ENCODE data around the gene RPL22. TPM values are rescaled to one million over a fixed set of nuclear protein-coding genes. Genes with fewer than 3 reads are reported as not detected.

Gene RPL22
- total RNA-seq, 2 experiments from 2014 or later = 395 to 433 TPM

- Mint-ChIP-seq H3K27me3 (peaks cover 13% of the 10 kb centered on the region), H3K36me3 (no peaks in the 10 kb centered on the region), H3K4me1 (ENCODE audit: low read depth) (no peaks in the 10 kb centered on the region), H3K4me3 (no peak overlapping the region), H3K27ac (no peak overlapping the region), H3K9me3 (no peaks in the 10 kb centered on the region)
- DNase-seq = no peak
- POLR2A ChIA-PET = no interaction called here
- CTCF ChIA-PET = no interaction called here
- intact Hi-C loops (cut with micrococcal nuclease) = no loop called here
Measured at GRCh38 chr1:6166655-6167390, 32.6 kb downstream of the RPL22 start.

DNA sequence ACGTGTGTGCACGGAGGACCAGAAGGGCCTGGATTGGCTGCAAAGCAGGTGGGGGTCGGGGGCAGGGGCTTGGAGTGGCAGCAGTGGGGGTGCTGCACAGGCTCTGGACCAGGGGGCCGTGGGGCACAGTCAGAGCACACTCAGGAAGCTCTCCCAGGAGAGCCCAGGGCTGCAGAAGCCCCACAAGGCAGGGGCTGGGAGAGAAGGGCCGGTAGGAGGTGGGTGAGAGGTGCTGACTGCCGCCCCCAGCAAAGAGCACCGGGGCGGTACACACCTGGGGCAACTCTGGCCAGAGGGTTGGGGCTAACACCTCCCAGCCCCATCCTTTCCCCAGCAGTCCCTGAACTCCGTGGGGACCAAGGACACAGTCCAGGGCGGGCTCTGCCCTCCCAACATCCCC, 33.2 kb downstream of the RPL22 start:
- Mint-ChIP-seq H3K27ac (no peak overlapping the region), H3K27me3 (peaks cover 10% of the 10 kb centered on the region), H3K4me1 (ENCODE audit: low read depth) (no peaks in the 10 kb centered on the region), H3K36me3 (no peaks in the 10 kb centered on the region), H3K4me3 (no peak overlapping the region), H3K9me3 (no peaks in the 10 kb centered on the region)
- no peak for DNase-seq
- intact Hi-C loops (cut with micrococcal nuclease) = no loop called here
- CTCF ChIA-PET = no interaction called here
- POLR2A ChIA-PET = no interaction called here

DNA sequence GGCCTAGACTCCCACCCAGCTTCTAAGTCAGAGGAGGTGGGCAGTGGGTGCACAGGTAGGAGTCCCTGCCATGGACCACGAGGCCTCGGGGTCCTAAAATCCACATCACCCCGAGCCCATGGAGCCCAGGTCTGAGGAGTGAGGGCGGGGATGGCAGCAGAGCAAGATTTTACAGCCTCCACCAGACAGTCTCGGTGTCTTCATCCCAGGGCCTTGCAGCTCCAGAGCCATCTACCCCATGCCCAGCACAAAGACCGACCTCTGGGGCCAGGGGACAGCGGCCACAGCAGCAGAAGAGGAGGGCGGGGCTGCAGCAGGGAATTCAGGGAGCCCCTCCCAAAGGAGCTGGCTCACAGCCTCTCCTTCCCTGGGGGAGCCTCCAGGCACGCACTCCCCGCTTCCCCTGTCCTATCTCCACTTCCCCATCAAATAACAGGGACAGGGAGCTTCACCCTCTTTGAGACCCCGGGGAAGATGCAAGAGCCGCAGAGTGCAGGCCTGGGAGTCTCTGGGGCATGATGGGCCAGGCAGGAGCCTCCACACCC, 33.9 kb downstream of the RPL22 start:
- Mint-ChIP-seq H3K27me3 (peaks cover 13% of the 10 kb centered on the region), H3K27ac (no peak overlapping the region), H3K4me3 (no peak overlapping the region), H3K36me3 (no peaks in the 10 kb centered on the region), H3K4me1 (ENCODE audit: low read depth) (no peaks in the 10 kb centered on the region), H3K9me3 (no peaks in the 10 kb centered on the region)
- POLR2A ChIA-PET = no interaction called here
- DNase-seq = no peak
- intact Hi-C loops (cut with micrococcal nuclease) = no loop called here
- CTCF ChIA-PET = no interaction called here

GRCh38 chr1:6165027-6165426, 34.4 kb downstream of the RPL22 start:
- Mint-ChIP-seq H3K27me3 (peaks cover 13% of the 10 kb centered on the region), H3K27ac (no peak overlapping the region), H3K36me3 (no peaks in the 10 kb centered on the region), H3K4me1 (ENCODE audit: low read depth) (no peaks in the 10 kb centered on the region), H3K9me3 (no peaks in the 10 kb centered on the region), H3K4me3 (no peak overlapping the region)
- DNase-seq = no peak
- CTCF ChIA-PET = no interaction called here
- POLR2A ChIA-PET = no interaction called here
- intact Hi-C loops (cut with micrococcal nuclease) = no loop called here

DNA sequence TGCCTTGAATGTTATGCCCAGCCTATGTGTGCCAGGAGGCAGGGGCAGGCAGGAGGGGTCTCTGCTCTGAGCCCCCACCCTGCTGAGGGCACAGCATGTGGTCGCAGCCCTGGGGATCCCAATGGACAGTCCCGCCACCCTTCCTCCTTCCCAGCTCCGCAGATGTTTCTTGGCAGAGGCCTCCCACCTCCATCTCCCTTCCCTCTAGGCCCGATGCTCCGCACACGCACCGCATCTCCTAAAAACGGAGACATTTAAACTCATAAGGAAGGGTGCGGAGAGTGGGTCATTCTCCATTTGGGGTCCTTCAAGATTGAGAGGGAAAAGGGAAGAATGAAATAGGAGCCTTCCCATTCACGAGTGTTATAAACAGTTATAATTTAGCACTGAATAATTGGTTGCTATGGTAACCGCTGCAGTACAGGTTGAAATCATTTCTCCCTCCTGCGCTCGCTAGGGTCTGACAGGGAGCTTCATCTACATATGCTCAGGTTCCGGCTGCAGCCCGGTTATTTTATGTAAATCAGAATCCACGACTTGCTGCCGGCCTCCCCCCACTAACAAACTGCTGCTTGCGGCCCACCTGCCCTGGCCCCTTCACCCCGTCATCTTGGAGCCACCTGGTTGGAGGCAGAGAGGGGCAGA, 35.3 kb downstream of the RPL22 start:
- H3K36me3 Mint-ChIP-seq = no peaks in the 10 kb centered on the region
- ChIA-PET CTCF (no interaction called here), POLR2A (no interaction called here)
- no peak for DNase-seq
- intact Hi-C loops (cut with micrococcal nuclease) = no loop called here
- no peaks in the 10 kb centered on the region for H3K9me3 Mint-ChIP-seq
- H3K4me1 Mint-ChIP-seq (ENCODE audit: low read depth) = no peaks in the 10 kb centered on the region
- peaks cover 21% of the 10 kb centered on the region for H3K27me3 Mint-ChIP-seq
- H3K4me3 Mint-ChIP-seq = no peak overlapping the region
- H3K27ac Mint-ChIP-seq = no peak overlapping the region

GRCh38 chr1:6163191-6163972, 36.0 kb downstream of the RPL22 start:
- no peak overlapping the region for H3K4me3 Mint-ChIP-seq
- CTCF ChIA-PET = no interaction called here

GRCh38 chr1:6162773-6163172, 36.6 kb downstream of the RPL22 start:
- CTCF ChIA-PET = interaction anchor here (0.5 to 1.3 kb wide), 3 partner anchors 10 to 82 kb away, joined by 3 to 4 read pairs (median 3); no protein-coding TSS in a partner anchor
- Mint-ChIP-seq H3K36me3 (no peaks in the 10 kb centered on the region), H3K27me3 (peaks cover 24% of the 10 kb centered on the region), H3K9me3 (no peaks in the 10 kb centered on the region), H3K4me1 (ENCODE audit: low read depth) (peaks cover 3% of the 10 kb centered on the region), H3K27ac (no peak overlapping the region), H3K4me3 (no peak overlapping the region)
- POLR2A ChIA-PET = no interaction called here
- intact Hi-C loops (cut with micrococcal nuclease) = no loop called here
- DNase-seq = no peak

More at GRCh38 chr1:6163191-6163972, 36.0 kb downstream of the RPL22 start:
- DNase-seq = no peak
- peaks cover 22% of the 10 kb centered on the region for H3K27me3 Mint-ChIP-seq
- H3K4me1 Mint-ChIP-seq (ENCODE audit: low read depth) = no peaks in the 10 kb centered on the region
- no peaks in the 10 kb centered on the region for H3K9me3 Mint-ChIP-seq
- POLR2A ChIA-PET = no interaction called here
- no peak overlapping the region for H3K27ac Mint-ChIP-seq
- intact Hi-C loops (cut with micrococcal nuclease) = no loop called here
- H3K36me3 Mint-ChIP-seq = no peaks in the 10 kb centered on the region

DNA sequence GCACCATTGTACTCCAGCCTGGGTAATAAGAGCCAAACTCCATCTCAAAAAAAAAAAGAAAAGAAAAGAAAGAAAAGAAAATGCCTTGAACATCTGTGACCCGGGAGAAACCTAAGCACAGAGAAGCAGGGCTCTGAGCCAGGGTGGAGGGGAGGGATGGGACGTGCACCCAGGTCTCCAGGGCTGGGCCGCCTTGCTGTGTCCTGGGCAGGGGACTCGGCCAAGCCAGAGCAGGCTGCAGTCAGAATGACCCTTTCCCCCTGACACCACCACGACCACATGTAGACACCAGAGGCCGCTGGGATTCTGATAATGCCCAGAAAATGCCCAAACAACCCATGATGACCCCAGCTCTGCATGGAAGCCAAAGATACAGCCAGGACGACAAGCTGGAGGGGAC, 37.1 kb downstream of the RPL22 start:
- intact Hi-C loops (cut with micrococcal nuclease) = no loop called here
- no peaks in the 10 kb centered on the region for H3K9me3 Mint-ChIP-seq
- no peak for DNase-seq
- peaks cover 22% of the 10 kb centered on the region for H3K27me3 Mint-ChIP-seq
- no peak overlapping the region for H3K27ac Mint-ChIP-seq
- ChIA-PET CTCF (interaction anchor here (0.5 to 1.3 kb wide), 3 partner anchors 9 to 83 kb away, joined by 3 to 4 read pairs (median 3); no protein-coding TSS in a partner anchor), POLR2A (no interaction called here)
- H3K4me1 Mint-ChIP-seq (ENCODE audit: low read depth) = peaks cover 7% of the 10 kb centered on the region
- no peaks in the 10 kb centered on the region for H3K36me3 Mint-ChIP-seq
- H3K4me3 Mint-ChIP-seq = no peak overlapping the region

DNA sequence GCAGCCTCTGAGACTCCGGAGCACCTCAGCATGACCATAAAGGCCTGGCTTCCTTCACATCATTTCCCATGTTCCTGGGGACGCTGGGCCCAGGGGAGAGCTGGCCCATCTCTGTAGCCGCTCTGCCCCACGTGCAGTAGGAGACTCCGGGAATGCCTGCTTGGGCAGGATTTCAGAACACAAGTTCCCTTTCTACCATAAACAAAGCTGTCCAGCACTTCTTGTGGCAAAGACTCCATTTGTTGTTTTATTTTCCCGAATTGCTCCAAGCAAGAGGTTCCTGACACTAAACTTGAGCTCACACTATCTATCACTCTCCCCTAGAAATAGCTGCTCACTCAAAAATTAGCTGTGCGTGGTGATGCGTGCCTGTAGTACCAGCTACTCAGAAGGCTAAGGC, 41.2 kb downstream of the RPL22 start:
- intact Hi-C loops (cut with micrococcal nuclease) = no loop called here
- ChIA-PET CTCF (no interaction called here), POLR2A (no interaction called here)
- Mint-ChIP-seq H3K36me3 (no peaks in the 10 kb centered on the region), H3K27me3 (peaks cover 21% of the 10 kb centered on the region), H3K4me1 (ENCODE audit: low read depth) (peaks cover 8% of the 10 kb centered on the region), H3K9me3 (no peaks in the 10 kb centered on the region), H3K4me3 (no peak overlapping the region), H3K27ac (no peak overlapping the region)
- no peak for DNase-seq

GRCh38 chr1:6157528-6158174, 41.7 kb downstream of the RPL22 start:
- CTCF ChIA-PET = no interaction called here

GRCh38 chr1:6157132-6157527, 42.3 kb downstream of the RPL22 start:
- POLR2A ChIA-PET = no interaction called here
- no peak for DNase-seq
- Mint-ChIP-seq H3K4me3 (no peak overlapping the region), H3K36me3 (no peaks in the 10 kb centered on the region), H3K27me3 (peaks cover 20% of the 10 kb centered on the region), H3K9me3 (no peaks in the 10 kb centered on the region), H3K27ac (no peak overlapping the region), H3K4me1 (ENCODE audit: low read depth) (peaks cover 8% of the 10 kb centered on the region)
- CTCF ChIA-PET = no interaction called here
- intact Hi-C loops (cut with micrococcal nuclease) = no loop called here

More at GRCh38 chr1:6157528-6158174, 41.7 kb downstream of the RPL22 start:
- no peaks in the 10 kb centered on the region for H3K9me3 Mint-ChIP-seq
- intact Hi-C loops (cut with micrococcal nuclease) = no loop called here
- H3K4me1 Mint-ChIP-seq (ENCODE audit: low read depth) = peaks cover 8% of the 10 kb centered on the region
- DNase-seq = peak; percentile 71
- H3K4me3 Mint-ChIP-seq = no peak overlapping the region
- no peak overlapping the region for H3K27ac Mint-ChIP-seq
- POLR2A ChIA-PET = no interaction called here
- peaks cover 20% of the 10 kb centered on the region for H3K27me3 Mint-ChIP-seq
- H3K36me3 Mint-ChIP-seq = no peaks in the 10 kb centered on the region

Data from activated CD4-positive, alpha-beta memory T cell treated with anti-CD3 and anti-CD28 coated beads for 36 hours (primary cell).